Astrocyte (in vitro differentiated cells and primary cell): ENCODE measurements around the gene TMEM184B. TPM values are rescaled to one million over a fixed set of nuclear protein-coding genes. Genes with fewer than 3 reads are reported as not detected.

Source experiments
- DNase-seq: peaks from one replicate; pipeline ENCODE4 v3.0.0-alpha.2; 2010; ENCODE audit warnings: low read depth
- FAIRE-seq: peaks from 2 replicates; lab custom pipeline; 2011; peaks lifted over from hg19 to GRCh38; lab: Jason Lieb, UNC
- H2AFZ ChIP-seq: 2 replicates; pipeline ENCODE4 v1.6.0; 2012; ENCODE audit warnings: low read depth, low read length, inconsistent platforms
- H3K27ac ChIP-seq: 2 replicates; pipeline ENCODE4 v1.5.1; 2011; ENCODE audit warnings: low read depth, low read length, inconsistent platforms
- H3K27me3 ChIP-seq: 2 replicates; pipeline ENCODE4 v1.6.0; 2011; ENCODE audit warnings: low read length, inconsistent platforms; ENCODE audit not compliant: insufficient read depth
- H3K36me3 ChIP-seq: 2 replicates; pipeline ENCODE4 v1.5.1; 2011; ENCODE audit warnings: low read length, inconsistent platforms; ENCODE audit not compliant: insufficient read depth
- H3K4me1 ChIP-seq: 2 replicates; pipeline ENCODE4 v1.5.1; 2011; ENCODE audit warnings: low read length, inconsistent platforms; ENCODE audit not compliant: insufficient read depth
- H3K4me2 ChIP-seq: 2 replicates; pipeline ENCODE4 v1.6.0; 2012; ENCODE audit warnings: low read length, inconsistent platforms
- H3K4me3 ChIP-seq: 2 replicates; pipeline ENCODE4 v1.5.1; 2011; ENCODE audit warnings: low read depth, mild to moderate bottlenecking, low read length, inconsistent platforms; ENCODE audit not compliant: insufficient read depth
- H3K79me2 ChIP-seq: 2 replicates; pipeline ENCODE4 v1.6.0; 2012; ENCODE audit warnings: mild to moderate bottlenecking, low read length, inconsistent platforms; ENCODE audit not compliant: insufficient read depth
- H3K9ac ChIP-seq: 2 replicates; pipeline ENCODE4 v1.6.0; 2012; ENCODE audit warnings: mild to moderate bottlenecking, low read length, inconsistent platforms
- H3K9me3 ChIP-seq: 2 replicates; pipeline ENCODE4 v1.5.1; 2012; ENCODE audit warnings: low read depth, mild to moderate bottlenecking, low read length, inconsistent platforms; ENCODE audit not compliant: insufficient read depth
- H4K20me1 ChIP-seq: 2 replicates; pipeline ENCODE4 v1.6.0; 2012; ENCODE audit warnings: low read length, inconsistent platforms; ENCODE audit not compliant: insufficient read depth
- H3K27ac Mint-ChIP-seq: one replicate; pipeline ENCODE4 v1.8.0; 2021; ENCODE audit warnings: mild to moderate bottlenecking, mixed read lengths; ENCODE audit not compliant: unreplicated experiment
- H3K27me3 Mint-ChIP-seq: one replicate; pipeline ENCODE4 v1.8.0; 2021; ENCODE audit warnings: low read depth, mixed read lengths; ENCODE audit not compliant: unreplicated experiment
- H3K36me3 Mint-ChIP-seq: one replicate; pipeline ENCODE4 v1.8.0; 2021; ENCODE audit warnings: low read depth, mixed read lengths; ENCODE audit not compliant: unreplicated experiment
- H3K4me1 Mint-ChIP-seq: one replicate; pipeline ENCODE4 v1.8.0; 2021; ENCODE audit warnings: low read depth, mixed read lengths; ENCODE audit not compliant: unreplicated experiment
- H3K4me3 Mint-ChIP-seq: one replicate; pipeline ENCODE4 v1.8.0; 2021; ENCODE audit warnings: mild to moderate bottlenecking, moderate library complexity, mixed read lengths; ENCODE audit not compliant: unreplicated experiment
- H3K9me3 Mint-ChIP-seq: one replicate; pipeline ENCODE4 v1.8.0; 2021; ENCODE audit warnings: mild to moderate bottlenecking, mixed read lengths; ENCODE audit not compliant: unreplicated experiment
- CTCF ChIP-seq: IDR thresholded peaks from 2 replicates; pipeline ENCODE4 v1.5.1; 2011; ENCODE audit warnings: low read depth, mild to moderate bottlenecking, inconsistent platforms, low read length, moderate library complexity; ENCODE audit not compliant: insufficient read depth
- EZH2 ChIP-seq: IDR thresholded peaks from 2 replicates; pipeline ENCODE4 v1.6.1; 2012; ENCODE audit warnings: mild to moderate bottlenecking, low read length, inconsistent platforms; ENCODE audit not compliant: insufficient read depth
- total RNA-seq: library from RNA; stranded (reverse); gene quantifications from 2 replicates; pipeline ENCODE4 v1.2.1, GENCODE V29; 2021

Gene TMEM184B
- total RNA-seq, 1 donor from 2014 or later, result 109 TPM

- peaks cover 15% of the 10 kb centered on the region for H3K4me1 ChIP-seq
- H3K27ac ChIP-seq, result no peak overlapping the region
- no peak overlapping the region for H3K4me3 Mint-ChIP-seq
- no peaks in the 10 kb centered on the region for H3K9me3 ChIP-seq
- H3K9ac ChIP-seq, result no peak overlapping the region
- H3K4me2 ChIP-seq, result no peak overlapping the region
- H3K27me3 Mint-ChIP-seq, result no peaks in the 10 kb centered on the region
- no peak for FAIRE-seq
- no peak for DNase-seq
- no peak overlapping the region for H3K4me3 ChIP-seq
- TF ChIP-seq EZH2 (no peak), CTCF (no peak)
- no peaks in the 10 kb centered on the region for H3K27me3 ChIP-seq
- peaks cover 4% of the 10 kb centered on the region for H3K4me1 Mint-ChIP-seq
- H3K79me2 ChIP-seq, result peaks cover 35% of the 10 kb centered on the region
- peaks cover 54% of the 10 kb centered on the region for H3K36me3 Mint-ChIP-seq
- H2AFZ ChIP-seq, result no peak overlapping the region
- peaks cover 4% of the 10 kb centered on the region for H4K20me1 ChIP-seq
- H3K27ac Mint-ChIP-seq, result no peak overlapping the region
- peaks cover 30% of the 10 kb centered on the region for H3K36me3 ChIP-seq
- H3K9me3 Mint-ChIP-seq, result no peaks in the 10 kb centered on the region
These were observed 40.6 kb downstream of the TMEM184B start for GRCh38 chr22:38232196-38232595.

- Histone ChIP-seq H3K4me3 (no peak overlapping the region), H3K36me3 (peaks cover 26% of the 10 kb centered on the region), H3K4me2 (no peak overlapping the region), H3K27me3 (no peaks in the 10 kb centered on the region), H3K9me3 (no peaks in the 10 kb centered on the region), H3K9ac (no peak overlapping the region), H2AFZ (no peak overlapping the region), H3K79me2 (peaks cover 23% of the 10 kb centered on the region), H4K20me1 (peaks cover 4% of the 10 kb centered on the region), H3K27ac (no peak overlapping the region), H3K4me1 (peaks cover 15% of the 10 kb centered on the region)
- H3K4me1 Mint-ChIP-seq, result peaks cover 4% of the 10 kb centered on the region
- FAIRE-seq (no peak), DNase-seq (no peak)
- H3K27me3 Mint-ChIP-seq, result no peaks in the 10 kb centered on the region
- no peaks in the 10 kb centered on the region for H3K9me3 Mint-ChIP-seq
- TF ChIP-seq CTCF (no peak), EZH2 (no peak)
- H3K36me3 Mint-ChIP-seq, result peaks cover 47% of the 10 kb centered on the region
- no peak overlapping the region for H3K27ac Mint-ChIP-seq
- H3K4me3 Mint-ChIP-seq, result no peak overlapping the region
These were observed 41.9 kb downstream of the TMEM184B start for GRCh38 chr22:38230916-38231315.

- Mint-ChIP-seq H3K27me3 (no peaks in the 10 kb centered on the region), H3K4me1 (peaks cover 4% of the 10 kb centered on the region), H3K36me3 (peaks cover 47% of the 10 kb centered on the region), H3K9me3 (no peaks in the 10 kb centered on the region), H3K27ac (no peak overlapping the region), H3K4me3 (no peak overlapping the region)
- H2AFZ ChIP-seq, result no peak overlapping the region
- H3K4me3 ChIP-seq, result no peak overlapping the region
- H3K9me3 ChIP-seq, result no peaks in the 10 kb centered on the region
- peaks cover 15% of the 10 kb centered on the region for H3K4me1 ChIP-seq
- no peak for FAIRE-seq
- no peak for TF ChIP-seq EZH2
- no peak for TF ChIP-seq CTCF
- peaks cover 20% of the 10 kb centered on the region for H3K79me2 ChIP-seq
- H4K20me1 ChIP-seq, result peaks cover 4% of the 10 kb centered on the region
- no peak overlapping the region for H3K4me2 ChIP-seq
- H3K27ac ChIP-seq, result no peak overlapping the region
- H3K9ac ChIP-seq, result no peak overlapping the region
- peaks cover 26% of the 10 kb centered on the region for H3K36me3 ChIP-seq
- H3K27me3 ChIP-seq, result no peaks in the 10 kb centered on the region
- DNase-seq, result no peak
These were observed 42.5 kb downstream of the TMEM184B start for GRCh38 chr22:38230108-38230825.
